Tibial nerve (tissue), 3 donors: ENCODE data around the gene TMEM72.

Experiments
- CTCF ChIP-seq, 5 experiments: fragments of 200-600 bp in 3 of 5; fragments of 450-650 bp in 2 of 5; sonication (generic) in 3 of 5; IDR thresholded peaks; one replicate each; pipeline ENCODE4 v1.5.1; 2016 to 2019; ENCODE audit warnings: antibody characterized with exemption in 5 of 5, mild to moderate bottlenecking in 3 of 5, moderate library complexity in 2 of 5
- POLR2A ChIP-seq, 2 donors: fragments of 450-650 bp; IDR thresholded peaks; one replicate each; pipeline ENCODE4 v1.6.1; 2017; ENCODE audit warnings: antibody characterized with exemption in 2 of 2, mild to moderate bottlenecking in 2 of 2, moderate library complexity in 2 of 2

- TF ChIP-seq CTCF (IDR thresholded peaks at IDR 0.05) = no peak
- no peak for TF ChIP-seq POLR2A (IDR thresholded peaks at IDR 0.05)
Observed at GRCh38 chr10:44944354-44944753, 33.2 kb downstream of the TMEM72 start.
